Measurements from ENCODE around the gene TTL. TPM values are rescaled to one million over a fixed set of nuclear protein-coding genes. Genes with fewer than 3 reads are reported as not detected.
A peak's percentile ranks its signal among the peaks of the same experiment; 100 is the strongest.
"Not testable (repeated sequence)": the region's sequence is repeated elsewhere in the genome, so short reads cannot be mapped to it uniquely, and the experiment has no call there.

TTL gene
- total and polyA plus RNA-seq, 12 donors, result 6.3 to 24.5 (median 17.3) TPM

GRCh38 chr2:112529757-112530156 is 47.8 kb downstream of the TTL start:
- H3K27ac ChIP-seq, result peak overlapping the region in 1 of 5 donors; percentile 34
- intact Hi-C loops (cut with DNase I), result no loop called here
- WGBS, 4 donors, result 70 to 77% (median 74%) methylated on average over 4 of the region's 4 CpGs
- H3K36me3 ChIP-seq (replicated peaks in 1 of 2), result peaks cover 0 to 16% of the 10 kb centered on the region in 2 donors
- TF ChIP-seq CTCF (IDR thresholded peaks at IDR 0.05) (no peak), POLR2A (IDR thresholded peaks at IDR 0.05) (no peak)
- no peaks in the 10 kb centered on the region for H3K27me3 ChIP-seq
- no peak overlapping the region for H3K4me3 ChIP-seq
- no peaks in the 10 kb centered on the region for H3K4me1 ChIP-seq (replicated peaks in 1 of 2)
- no peaks in the 10 kb centered on the region for H3K9me3 ChIP-seq (replicated peaks in 1 of 3)
- DNase-seq, result no peak

GRCh38 chr2:112530728-112531127 is 48.8 kb downstream of the TTL start:
- WGBS, 4 donors, result 96 to 99% (median 98%) methylated on average over 4 of the region's 4 CpGs
- H3K4me3 ChIP-seq, result no peak overlapping the region
- TF ChIP-seq POLR2A (IDR thresholded peaks at IDR 0.05), result no peak
- no peak for TF ChIP-seq CTCF (IDR thresholded peaks at IDR 0.05)
- no peaks in the 10 kb centered on the region for H3K27me3 ChIP-seq
- no peak overlapping the region for H3K27ac ChIP-seq
- no peak for DNase-seq
- no peaks in the 10 kb centered on the region for H3K4me1 ChIP-seq (replicated peaks in 1 of 2)
- H3K9me3 ChIP-seq (replicated peaks in 1 of 3), result no peaks in the 10 kb centered on the region
- intact Hi-C loops (cut with DNase I), result no loop called here
- H3K36me3 ChIP-seq (replicated peaks in 1 of 2), result peaks cover 0 to 16% of the 10 kb centered on the region in 2 donors

- H3K27me3 ChIP-seq, result no peaks in the 10 kb centered on the region
- no peak overlapping the region for H3K4me3 ChIP-seq
- no peak for DNase-seq
- H3K4me1 ChIP-seq (replicated peaks in 1 of 2), result no peaks in the 10 kb centered on the region
- no peak for TF ChIP-seq CTCF (IDR thresholded peaks at IDR 0.05)
- TF ChIP-seq POLR2A (IDR thresholded peaks at IDR 0.05), result no peak
- H3K36me3 ChIP-seq (replicated peaks in 1 of 2), result peaks cover 0 to 6% of the 10 kb centered on the region in 2 donors
- H3K27ac ChIP-seq, result no peak overlapping the region
- no peaks in the 10 kb centered on the region for H3K9me3 ChIP-seq (replicated peaks in 1 of 3)
- intact Hi-C loops (cut with DNase I), result no loop called here
- WGBS, 4 donors, result 43 to 86% (median 68%) methylated on average over 1 of the region's 1 CpG
These were observed 52.9 kb downstream of the TTL start for GRCh38 chr2:112534826-112535225.

GRCh38 chr2:112536665-112537064 is 54.7 kb downstream of the TTL start:
- not testable (repeated sequence) for H3K27ac ChIP-seq

GRCh38 chr2:112539306-112539705 is 57.4 kb downstream of the TTL start:
- intact Hi-C loops (cut with DNase I), result no loop called here
- no peaks in the 10 kb centered on the region for H3K36me3 ChIP-seq (replicated peaks in 1 of 2)
- 61 to 71% (median 65%) methylated on average over 2 of the region's 2 CpGs for WGBS, 4 donors
- H3K27ac ChIP-seq, result no peak overlapping the region
- peaks cover 11 to 23% of the 10 kb centered on the region in 2 donors for H3K4me1 ChIP-seq (replicated peaks in 1 of 2)
- TF ChIP-seq POLR2A (IDR thresholded peaks at IDR 0.05) (no peak), CTCF (IDR thresholded peaks at IDR 0.05) (no peak)
- H3K9me3 ChIP-seq (replicated peaks in 1 of 3), result no peaks in the 10 kb centered on the region
- H3K27me3 ChIP-seq, result no peaks in the 10 kb centered on the region
- no peak for DNase-seq
- H3K4me3 ChIP-seq, result no peak overlapping the region

More at GRCh38 chr2:112536665-112537064, 54.7 kb downstream of the TTL start:
- H3K4me1 ChIP-seq (replicated peaks in 1 of 2); H3K4me3 ChIP-seq; DNase-seq; H3K36me3 ChIP-seq (replicated peaks in 1 of 2); H3K9me3 ChIP-seq (replicated peaks in 1 of 3); intact Hi-C loops (cut with DNase I); H3K27me3 ChIP-seq: not testable (repeated sequence)

Measured in adrenal gland (tissue), 12 donors.